ENCODE results near the gene RPL22.

Gene RPL22

GRCh38 chr1:6152181-6152580 lies 47.2 kb downstream of the RPL22 start:
- DNase-seq (ENCODE audit: low read depth in 3 of 3), result no peak

GRCh38 chr1:6151291-6151822 lies 48.0 kb downstream of the RPL22 start:
- no peak for DNase-seq (ENCODE audit: low read depth in 3 of 3)

- DNase-seq (ENCODE audit: low read depth in 3 of 3), result no peak
These were observed 49.1 kb downstream of the RPL22 start for GRCh38 chr1:6150006-6150938.

- no peak for DNase-seq (ENCODE audit: low read depth in 3 of 3)
These were observed 49.8 kb downstream of the RPL22 start for GRCh38 chr1:6149597-6149996.

GRCh38 chr1:6148497-6149241 lies 50.7 kb downstream of the RPL22 start:
- DNase-seq (ENCODE audit: low read depth in 3 of 3), result peak; percentile 50 to 69 (median 68)

GRCh38 chr1:6145864-6146410 lies 53.5 kb downstream of the RPL22 start:
- DNase-seq (ENCODE audit: low read depth in 3 of 3), result no peak

GRCh38 chr1:6145396-6145750 lies 54.0 kb downstream of the RPL22 start:
- DNase-seq (ENCODE audit: low read depth in 3 of 3), result no peak

GRCh38 chr1:6144647-6145395 lies 54.6 kb downstream of the RPL22 start:
- no peak for DNase-seq (ENCODE audit: low read depth in 3 of 3)

- no peak for DNase-seq (ENCODE audit: low read depth in 3 of 3)
These were observed 55.2 kb downstream of the RPL22 start for GRCh38 chr1:6144175-6144574.

- DNase-seq (ENCODE audit: low read depth in 3 of 3), result no peak
These were observed 56.0 kb downstream of the RPL22 start for GRCh38 chr1:6143395-6143794.

GRCh38 chr1:6142734-6143133 lies 56.7 kb downstream of the RPL22 start:
- no peak for DNase-seq (ENCODE audit: low read depth in 3 of 3)

GRCh38 chr1:6142036-6142621 lies 57.3 kb downstream of the RPL22 start:
- DNase-seq (ENCODE audit: low read depth in 3 of 3), result no peak

GRCh38 chr1:6141592-6141991 lies 57.8 kb downstream of the RPL22 start:
- DNase-seq (ENCODE audit: low read depth in 3 of 3), result peak in 2 of 3 donors; percentile 19 to 41

GRCh38 chr1:6140413-6140812 lies 59.0 kb downstream of the RPL22 start:
- no peak for DNase-seq (ENCODE audit: low read depth in 3 of 3)

- no peak for DNase-seq (ENCODE audit: low read depth in 3 of 3)
These were observed 61.6 kb downstream of the RPL22 start for GRCh38 chr1:6137758-6138157.

- no peak for DNase-seq (ENCODE audit: low read depth in 3 of 3)
These were observed 62.7 kb downstream of the RPL22 start for GRCh38 chr1:6136516-6137220.

Data from stimulated activated CD4-positive, alpha-beta T cell treated with anti-CD3 and anti-CD28 coated beads, TNF-alpha, amount 100 ng/mL, for 48 hours (primary cell).